ENCODE measurements around the gene ACOXL. TPM values are rescaled to one million over a fixed set of nuclear protein-coding genes. Genes with fewer than 3 reads are reported as not detected.

ACOXL gene
- total RNA-seq, 1 experiment from 2014 or later = not detected

DNA sequence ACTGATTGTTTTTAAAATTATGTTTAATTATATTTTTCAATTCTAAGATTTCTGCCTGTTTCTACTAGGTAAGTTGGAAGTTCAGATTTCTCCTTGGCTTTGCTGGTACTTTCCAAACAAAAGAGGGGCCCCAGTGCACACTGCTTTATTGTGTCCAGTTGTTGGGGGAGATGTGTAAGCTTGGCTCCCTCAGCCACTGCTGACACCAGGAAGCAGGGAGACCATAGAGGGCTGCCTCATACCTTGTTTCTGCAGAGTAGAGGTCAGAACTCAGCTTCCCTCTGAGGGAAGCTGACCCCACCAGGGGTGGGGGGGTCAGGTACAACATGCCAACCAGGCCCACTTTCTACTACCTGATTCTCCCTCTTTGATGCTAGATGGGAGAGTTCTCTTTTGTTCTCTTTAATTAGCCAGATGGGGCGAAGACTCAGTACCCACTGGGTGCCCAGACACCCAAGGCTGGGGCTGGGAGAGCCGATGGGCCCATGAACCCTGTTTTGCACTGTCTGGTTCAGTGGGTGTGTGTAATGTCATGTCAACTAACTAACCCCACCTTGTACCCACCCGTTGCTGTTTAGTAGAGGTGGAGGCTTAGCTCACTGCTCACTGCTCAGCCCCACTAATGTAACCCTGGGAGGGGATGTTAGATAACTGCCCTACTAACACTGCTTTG lies 403.0 kb downstream of the ACOXL start:
- DNase-seq (ENCODE audit: low spot score) = no peak

DNA sequence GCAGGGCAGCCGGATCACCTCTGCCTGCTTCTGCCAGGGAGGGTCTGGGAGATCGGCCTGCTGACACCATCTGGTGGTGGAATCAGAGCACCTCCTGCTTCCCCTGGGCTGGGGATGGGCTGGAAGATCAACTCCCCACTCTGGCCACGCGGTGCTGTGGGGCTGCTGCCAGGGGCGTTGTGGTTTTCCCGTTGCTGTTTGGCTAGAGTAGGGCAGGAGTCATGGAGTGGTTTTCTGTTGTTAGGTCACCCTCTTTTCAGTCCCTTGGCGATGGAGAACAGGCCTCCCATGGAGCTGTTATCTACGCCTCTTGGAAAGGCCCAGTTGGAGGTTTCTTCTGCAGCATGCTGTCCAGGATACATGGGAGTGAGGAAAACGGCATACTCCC lies 403.5 kb downstream of the ACOXL start:
- peak; percentile 84 for DNase-seq (ENCODE audit: low spot score)

- DNase-seq (ENCODE audit: low spot score) = no peak
Observed at GRCh38 chr2:111138839-111139238, 406.5 kb downstream of the ACOXL start.

GRCh38 chr2:111139637-111140317 lies 407.4 kb downstream of the ACOXL start:
- no peak for DNase-seq (ENCODE audit: low spot score)

DNA sequence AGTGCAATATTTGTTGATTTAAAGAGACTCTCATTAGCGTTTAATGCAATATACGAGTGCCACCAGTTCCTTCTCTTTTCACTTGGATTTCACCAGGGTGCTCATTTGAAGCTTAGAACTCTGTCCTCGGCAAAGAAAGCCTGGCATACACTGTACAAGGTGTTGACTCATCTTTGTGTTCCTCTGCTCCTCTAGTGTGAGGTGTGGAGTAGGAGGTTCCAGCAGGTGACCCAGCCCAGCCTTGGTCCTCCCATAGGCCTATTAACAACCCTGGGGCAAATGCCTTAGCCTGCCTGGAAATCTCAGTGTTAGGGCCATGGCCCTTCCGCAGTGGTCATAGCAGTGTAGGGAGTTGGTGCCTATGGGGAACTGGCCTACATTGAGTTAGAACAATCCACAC lies 408.4 kb downstream of the ACOXL start:
- no peak for DNase-seq (ENCODE audit: low spot score)

- DNase-seq (ENCODE audit: low spot score) = no peak
Observed at GRCh38 chr2:111142101-111142500, 409.7 kb downstream of the ACOXL start.

DNA sequence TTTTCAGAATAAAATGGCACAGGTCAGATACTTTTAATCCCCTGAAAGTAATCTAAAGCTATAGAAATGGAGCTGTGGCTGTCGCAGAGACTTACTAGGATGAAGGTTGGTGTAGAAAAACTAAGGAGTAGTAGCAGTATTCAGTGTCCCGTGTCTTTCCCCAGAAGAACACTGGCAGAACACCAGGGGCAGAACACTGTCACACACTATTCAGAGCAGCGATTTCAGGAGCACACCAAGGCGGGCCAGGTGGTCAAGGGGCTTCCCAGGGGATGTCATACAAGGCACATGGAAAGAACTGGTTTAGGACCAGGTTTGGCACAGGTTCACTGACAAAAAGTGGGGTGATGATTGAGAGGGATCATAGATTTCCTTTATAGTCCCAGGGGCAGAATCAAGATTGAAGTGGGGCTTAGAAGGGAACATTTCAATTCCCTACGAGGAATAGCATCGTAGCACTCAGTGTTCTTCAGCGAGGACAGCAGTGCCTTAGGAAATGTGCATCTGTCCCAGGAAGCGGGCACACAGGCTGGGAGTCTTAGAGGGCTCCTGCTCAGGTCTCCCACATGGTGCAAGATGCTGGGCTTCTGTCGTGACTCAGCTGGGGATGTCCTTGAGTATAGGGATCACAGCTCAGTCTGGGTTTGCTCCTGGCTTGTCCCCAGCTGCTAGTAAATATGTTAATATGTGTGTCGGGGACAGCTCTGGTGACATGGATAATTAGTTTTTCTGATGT lies 410.9 kb downstream of the ACOXL start:
- no peak for DNase-seq (ENCODE audit: low spot score)

- no peak for DNase-seq (ENCODE audit: low spot score)
Observed at GRCh38 chr2:111143843-111144198, 411.4 kb downstream of the ACOXL start.

- no peak for DNase-seq (ENCODE audit: low spot score)
Observed at GRCh38 chr2:111145103-111145760, 412.9 kb downstream of the ACOXL start.

GRCh38 chr2:111145951-111146350 lies 413.6 kb downstream of the ACOXL start:
- DNase-seq (ENCODE audit: low spot score) = no peak

- DNase-seq (ENCODE audit: low spot score) = no peak
Observed at GRCh38 chr2:111148225-111148873, 416.0 kb downstream of the ACOXL start.

DNA sequence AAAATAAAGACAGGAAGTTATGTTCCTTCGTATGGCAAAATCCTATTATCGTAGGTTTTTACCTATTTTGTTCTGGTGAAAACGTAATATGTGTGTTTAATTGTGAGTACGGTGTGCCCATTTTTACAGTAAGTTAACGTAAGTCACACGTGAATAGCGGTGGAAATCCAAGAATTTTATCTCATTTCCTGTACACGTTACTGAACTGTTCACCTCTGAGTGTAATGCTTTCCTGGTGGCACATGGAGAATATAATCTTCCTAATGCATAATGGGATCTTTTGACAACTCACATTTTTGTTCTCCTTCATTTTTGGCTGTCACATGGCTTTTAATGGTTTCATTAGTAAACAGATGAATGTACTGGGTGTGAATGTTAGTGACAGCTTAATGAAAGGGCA lies 416.6 kb downstream of the ACOXL start:
- no peak for DNase-seq (ENCODE audit: low spot score)

DNA sequence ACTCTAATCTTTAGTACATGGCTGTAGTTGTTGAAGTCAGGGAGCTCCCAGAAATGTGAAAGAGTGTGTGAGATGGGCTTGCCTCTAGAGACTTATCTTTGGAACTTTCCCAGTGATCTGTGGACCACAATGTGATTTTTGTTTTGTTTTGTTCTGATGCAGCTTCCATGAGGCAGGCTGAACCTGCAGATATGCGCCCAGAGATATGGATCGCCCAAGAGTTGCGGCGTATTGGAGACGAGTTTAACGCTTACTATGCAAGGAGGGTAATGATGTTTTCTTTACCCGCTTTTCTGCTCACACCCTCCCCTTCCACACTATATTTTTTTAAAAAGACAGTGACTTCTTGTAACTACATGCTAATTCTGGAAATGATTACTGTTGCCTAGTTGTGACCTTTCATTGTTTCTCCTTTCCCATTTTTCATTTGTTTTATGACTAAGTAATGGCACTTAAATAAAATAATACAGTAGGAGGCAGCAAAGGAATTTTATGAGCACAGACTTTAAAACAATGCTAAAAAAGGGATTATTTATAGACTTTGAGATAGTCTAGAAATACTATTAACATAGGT lies 417.6 kb downstream of the ACOXL start:
- DNase-seq (ENCODE audit: low spot score) = no peak

DNA sequence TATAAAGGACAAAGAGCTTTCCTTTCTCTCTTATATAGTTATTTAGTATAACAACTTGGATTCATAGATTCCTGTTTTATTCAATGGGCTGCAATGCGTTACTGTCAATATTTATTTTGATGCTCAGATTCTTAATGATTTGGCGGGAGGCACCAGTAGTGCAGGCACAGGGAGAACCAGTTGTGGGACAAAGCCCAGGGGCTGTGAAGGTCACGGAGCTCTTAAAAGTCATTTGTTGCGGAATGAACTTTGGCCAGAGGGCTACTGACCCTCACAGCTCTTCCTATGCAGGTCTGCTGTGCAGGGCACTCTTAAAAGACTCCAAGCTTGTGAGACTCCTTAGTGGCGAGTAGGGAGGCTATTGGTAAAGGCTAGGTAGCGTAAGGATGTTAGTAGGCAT lies 422.4 kb downstream of the ACOXL start:
- no peak for DNase-seq (ENCODE audit: low spot score)

DNA sequence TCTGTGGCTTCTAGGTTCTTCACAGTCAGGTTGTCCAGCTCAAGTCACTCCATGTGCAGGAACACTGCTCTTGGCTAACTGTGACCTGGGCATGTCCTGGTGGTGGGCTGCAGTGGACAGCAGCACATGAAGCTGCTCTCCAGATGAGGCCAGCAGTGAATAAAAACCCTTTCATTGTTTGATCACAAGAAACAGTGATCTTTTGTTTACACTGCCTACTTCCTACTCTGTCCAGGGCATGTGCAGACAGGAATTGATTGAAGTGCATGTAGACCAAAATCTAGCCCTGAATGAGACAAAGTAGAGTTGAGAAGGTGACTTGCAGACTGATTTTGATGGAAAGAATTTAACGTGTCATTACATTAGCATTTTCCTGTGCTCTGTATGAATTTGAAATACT lies 423.2 kb downstream of the ACOXL start:
- DNase-seq (ENCODE audit: low spot score) = no peak

GRCh38 chr2:111156529-111156928 lies 424.2 kb downstream of the ACOXL start:
- DNase-seq (ENCODE audit: low spot score) = no peak

DNA sequence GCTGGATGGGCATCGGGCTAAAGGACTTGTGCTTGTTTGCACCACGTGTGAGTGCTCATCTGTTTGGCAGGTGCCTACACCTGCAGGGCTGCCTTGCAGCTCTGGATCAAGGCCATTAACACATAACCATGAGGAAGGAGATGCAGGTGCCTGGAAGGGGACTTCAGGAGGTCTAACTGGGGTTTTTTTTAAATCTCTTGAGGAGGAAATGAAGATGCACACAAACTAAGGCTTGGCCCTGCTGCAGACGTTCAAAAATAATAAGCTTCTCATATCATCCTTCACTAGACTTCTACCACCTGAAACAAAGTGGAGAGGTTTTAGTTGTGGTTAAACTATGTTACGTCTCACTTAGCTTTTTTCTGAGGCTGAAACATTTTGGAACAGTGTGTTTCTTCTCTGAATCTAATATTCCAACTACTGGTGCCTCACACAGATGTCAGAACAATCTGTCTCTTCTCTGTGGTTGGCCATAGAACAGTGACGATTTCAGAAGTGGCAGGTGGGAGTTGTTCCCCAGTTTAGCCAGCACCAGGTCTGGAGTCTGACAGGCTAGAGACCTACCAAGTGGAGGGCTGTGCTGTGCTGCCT lies 424.8 kb downstream of the ACOXL start:
- no peak for DNase-seq (ENCODE audit: low spot score)

- DNase-seq (ENCODE audit: low spot score) = no peak
Observed at GRCh38 chr2:111157798-111158197, 425.4 kb downstream of the ACOXL start.

DNA sequence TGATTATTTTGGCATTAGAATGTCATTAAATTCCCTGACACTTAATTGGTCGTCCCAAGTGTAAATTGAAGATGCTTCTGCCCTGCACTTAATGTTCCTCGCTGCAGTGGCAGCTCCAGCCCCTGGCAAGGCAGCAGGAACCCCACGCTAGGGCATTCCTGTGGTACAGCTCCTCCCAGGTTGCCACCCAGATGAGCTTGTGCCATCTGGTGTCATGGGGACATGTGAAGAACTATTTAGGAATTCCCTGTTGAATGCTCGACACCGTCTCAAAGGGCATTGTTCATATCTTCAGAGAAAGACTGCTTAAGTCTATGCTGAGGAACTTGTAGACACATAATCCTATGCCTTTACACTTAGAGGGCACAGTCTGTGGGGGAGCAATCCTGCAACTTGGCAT lies 427.3 kb downstream of the ACOXL start:
- no peak for DNase-seq (ENCODE audit: low spot score)

- peak; percentile 71 for DNase-seq (ENCODE audit: low spot score)
Observed at GRCh38 chr2:111160758-111161157, 428.4 kb downstream of the ACOXL start.

- DNase-seq (ENCODE audit: low spot score) = no peak
Observed at GRCh38 chr2:111161971-111162370, 429.6 kb downstream of the ACOXL start.

Measured in A172 (cell line).